ENCODE results near the gene HLA-E.
"Not testable (repeated sequence)": the region's sequence is repeated elsewhere in the genome, so short reads cannot be mapped to it uniquely, and the experiment has no call there.

GRCh38 chr6:30491291-30491953 lies 2.1 kb downstream of the HLA-E start:
- TF ChIP-seq CTCF (IDR thresholded peaks at IDR 0.05; ENCODE audit: insufficient read depth, low read depth, low read length); EZH2 (IDR thresholded peaks at IDR 0.05; ENCODE audit: insufficient read depth, low read length): not testable (repeated sequence)

Measured in astrocyte (in vitro differentiated cells and primary cell).